Endodermal cell (in vitro differentiated cells): ENCODE data around the gene SEMA5A. TPM values are rescaled to one million over a fixed set of nuclear protein-coding genes. Genes with fewer than 3 reads are reported as not detected.

Source experiments
- DNase-seq: peaks from one replicate; pipeline ENCODE4 v3.0.0-alpha.2; 2017
- H3K27ac ChIP-seq: 2 replicates; pipeline ENCODE4 v1.5.1; 2013; ENCODE audit warnings: mild to moderate bottlenecking, low read depth, low read length, moderate library complexity
- H3K27me3 ChIP-seq: 2 replicates; pipeline ENCODE4 v1.6.1; 2013; ENCODE audit warnings: mild to moderate bottlenecking, low read length, moderate library complexity; ENCODE audit not compliant: insufficient read depth, control insufficient read depth, poor library complexity, severe bottlenecking
- H3K36me3 ChIP-seq: 2 replicates; pipeline ENCODE4 v1.7.0; 2013; ENCODE audit warnings: mild to moderate bottlenecking, low read length, moderate library complexity; ENCODE audit not compliant: control insufficient read depth, insufficient read depth
- H3K4me1 ChIP-seq: one replicate; pipeline ENCODE4 v1.7.0; 2013; ENCODE audit warnings: low read length; ENCODE audit not compliant: control insufficient read depth, insufficient read depth
- H3K4me3 ChIP-seq: 2 replicates; pipeline ENCODE4 v1.5.1; 2013; ENCODE audit warnings: mild to moderate bottlenecking, low read length, moderate library complexity
- H3K9ac ChIP-seq: 2 replicates; pipeline ENCODE4 v1.6.1; 2013; ENCODE audit warnings: mild to moderate bottlenecking, low read length, moderate library complexity; ENCODE audit not compliant: poor library complexity, severe bottlenecking; ENCODE audit errors: extremely low read depth
- H3K9me3 ChIP-seq: 2 replicates; pipeline ENCODE4 v1.6.1; 2013; ENCODE audit warnings: mild to moderate bottlenecking, low read length, moderate library complexity; ENCODE audit not compliant: control insufficient read depth
- H3K27ac Mint-ChIP-seq: 2 replicates; pipeline ENCODE4 v1.8.0; 2020; ENCODE audit warnings: mixed read lengths
- H3K27me3 Mint-ChIP-seq: 2 replicates; pipeline ENCODE4 v1.8.0; 2021; ENCODE audit warnings: mild to moderate bottlenecking, mixed read lengths; ENCODE audit not compliant: insufficient read depth
- H3K36me3 Mint-ChIP-seq: 2 replicates; pipeline ENCODE4 v1.8.0; 2020; ENCODE audit warnings: low read depth, mixed read lengths
- H3K4me1 Mint-ChIP-seq: 2 replicates; pipeline ENCODE4 v1.8.0; 2020; ENCODE audit warnings: mixed read lengths
- H3K4me3 Mint-ChIP-seq: 2 replicates; pipeline ENCODE4 v1.8.0; 2020; ENCODE audit warnings: mild to moderate bottlenecking, moderate library complexity, mixed read lengths
- H3K9me3 Mint-ChIP-seq: 2 replicates; pipeline ENCODE4 v1.8.0; 2020; ENCODE audit warnings: mild to moderate bottlenecking, mixed read lengths
- CTCF ChIP-seq: fragments of 200-600 bp; sonication (generic); conservative IDR thresholded peaks from 2 replicates; pipeline ENCODE4 v1.5.0; 2021; ENCODE audit warnings: antibody characterized with exemption, mild to moderate bottlenecking
- WGBS, 2 experiments: methylation state at CpG; one replicate each; pipeline versions ENCODE4 v1.1.5 to v1.1.7; 2013; ENCODE audit warnings: missing lambda C conversion rate in 2 of 2, mixed read lengths in 1 of 2; ENCODE audit not compliant: insufficient coverage in 1 of 2, insufficient read length in 1 of 2; 5-methylcytosine and 5-hydroxymethylcytosine counted together
- total RNA-seq, 2 donors: library from RNA; stranded (reverse); fragmentation: NEBNext Ultra II Directional in 1 of 2; extraction: Animal tissue kit (Norgen Biotek cat#: 25700) in 1 of 2; gene quantifications; 2 replicates in 1 of 2; 3 replicates in 1 of 2; pipeline ENCODE4 v1.2.1, GENCODE V29; 2021

The SEMA5A gene
- total RNA-seq, 2 donors from 2014 or later: 46.8 to 77.8 TPM

GRCh38 chr5:9490494-9491097 is 55.3 kb downstream of the SEMA5A start:
- no peak for DNase-seq
- H3K27ac ChIP-seq: no peak overlapping the region
- H3K27ac Mint-ChIP-seq: no peak overlapping the region
- peaks cover 10% of the 10 kb centered on the region for H3K4me1 Mint-ChIP-seq
- H3K9me3 ChIP-seq: peaks cover 12% of the 10 kb centered on the region
- peaks cover 26% of the 10 kb centered on the region for H3K36me3 ChIP-seq
- no peak overlapping the region for H3K4me3 ChIP-seq
- H3K36me3 Mint-ChIP-seq: peaks cover 16% of the 10 kb centered on the region
- no peaks in the 10 kb centered on the region for H3K27me3 ChIP-seq
- 91 to 94% methylated on average over 2 of the region's 2 CpGs for WGBS, 2 experiments
- no peak overlapping the region for H3K9ac ChIP-seq
- no peaks in the 10 kb centered on the region for H3K4me1 ChIP-seq
- H3K27me3 Mint-ChIP-seq: no peaks in the 10 kb centered on the region
- H3K4me3 Mint-ChIP-seq: no peak overlapping the region
- H3K9me3 Mint-ChIP-seq: peaks cover 4% of the 10 kb centered on the region
- TF ChIP-seq CTCF: no peak

- Histone ChIP-seq H3K9me3 (peaks cover 22% of the 10 kb centered on the region), H3K27me3 (no peaks in the 10 kb centered on the region), H3K9ac (no peak overlapping the region), H3K27ac (no peak overlapping the region), H3K4me3 (no peak overlapping the region), H3K36me3 (peaks cover 69% of the 10 kb centered on the region), H3K4me1 (no peaks in the 10 kb centered on the region)
- WGBS, 2 experiments: 66 to 94% methylated on average over 2 to 3 of the region's 3 CpGs
- Mint-ChIP-seq H3K27me3 (no peaks in the 10 kb centered on the region), H3K4me1 (peaks cover 6% of the 10 kb centered on the region), H3K27ac (no peak overlapping the region), H3K36me3 (peaks cover 45% of the 10 kb centered on the region), H3K4me3 (no peak overlapping the region), H3K9me3 (peaks cover 15% of the 10 kb centered on the region)
- no peak for DNase-seq
- no peak for TF ChIP-seq CTCF
Observed at GRCh38 chr5:9483779-9484178, 62.1 kb downstream of the SEMA5A start.

- no peak overlapping the region for H3K4me3 ChIP-seq
- H3K4me1 ChIP-seq: no peaks in the 10 kb centered on the region
- H3K36me3 Mint-ChIP-seq: peaks cover 50% of the 10 kb centered on the region
- peaks cover 27% of the 10 kb centered on the region for H3K9me3 ChIP-seq
- H3K36me3 ChIP-seq: peaks cover 64% of the 10 kb centered on the region
- no peak overlapping the region for H3K27ac Mint-ChIP-seq
- H3K27me3 Mint-ChIP-seq: no peaks in the 10 kb centered on the region
- no peak overlapping the region for H3K4me3 Mint-ChIP-seq
- H3K9me3 Mint-ChIP-seq: peaks cover 20% of the 10 kb centered on the region
- no peak for DNase-seq
- TF ChIP-seq CTCF: no peak
- H3K27me3 ChIP-seq: no peaks in the 10 kb centered on the region
- 50 to 86% methylated on average over 1 to 3 of the region's 3 CpGs for WGBS, 2 experiments
- H3K27ac ChIP-seq: no peak overlapping the region
- peaks cover 6% of the 10 kb centered on the region for H3K4me1 Mint-ChIP-seq
- H3K9ac ChIP-seq: no peak overlapping the region
Observed at GRCh38 chr5:9483243-9483642, 62.6 kb downstream of the SEMA5A start.
